Bronchial epithelial cell (primary cell): Measurements from ENCODE around the gene TXNRD1. TPM values are rescaled to one million over a fixed set of nuclear protein-coding genes. Genes with fewer than 3 reads are reported as not detected.

Experiments used
- DNase-seq: peaks from one replicate; pipeline ENCODE4 v3.0.0-alpha.2; 2010; ENCODE audit warnings: low read depth
- FAIRE-seq: peaks from 2 replicates; lab custom pipeline; 2011; peaks lifted over from hg19 to GRCh38; lab: Jason Lieb, UNC
- H3K27me3 ChIP-seq: 2 replicates; pipeline ENCODE4 v1.5.1; 2011; ENCODE audit warnings: low read length; ENCODE audit not compliant: control insufficient read depth, insufficient read depth
- H3K36me3 ChIP-seq: 2 replicates; pipeline ENCODE4 v1.5.1; 2011; ENCODE audit warnings: low read length; ENCODE audit not compliant: control insufficient read depth, insufficient read depth
- H3K4me3 ChIP-seq: 2 replicates; pipeline ENCODE4 v1.5.1; 2011; ENCODE audit warnings: mild to moderate bottlenecking, low read depth, low read length, control low read depth
- total RNA-seq: library from RNA; depleted of rRNA; stranded (reverse); fragments of >200 nt; gene quantifications from 2 replicates; pipeline ENCODE4 v1.2.1, GENCODE V29; 2014
- TF ChIP-seq, protein P1 (sequence below): IDR thresholded peaks from 2 replicates; pipeline ENCODE4 v1.5.1; 2011; ENCODE audit warnings: mild to moderate bottlenecking, moderate library complexity, low read length, control low read depth, inconsistent platforms; ENCODE audit not compliant: insufficient read depth, severe bottlenecking

TXNRD1 gene
- total RNA-seq, 1 donor from 2014 or later: 88.2 TPM

DNA sequence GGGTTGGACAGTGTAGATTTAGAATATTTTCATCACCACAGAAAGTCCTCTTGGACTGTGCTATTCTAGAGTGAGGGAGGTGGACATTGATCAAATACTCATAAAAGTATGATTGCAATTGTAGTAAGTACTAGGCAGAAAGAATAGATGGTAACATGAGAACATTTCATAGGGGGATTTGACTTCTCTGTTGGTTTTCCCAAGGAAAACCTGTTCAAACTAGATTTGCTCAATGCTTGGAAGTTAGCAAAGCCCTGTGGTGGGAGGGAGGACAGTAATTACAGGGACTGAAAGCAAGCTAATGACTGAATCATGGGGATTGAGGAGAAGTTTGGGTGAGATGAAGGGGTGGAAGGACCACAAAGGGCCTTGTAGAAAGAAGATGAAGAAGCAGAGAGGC is 63.6 kb downstream of the TXNRD1 start:
- no peaks in the 10 kb centered on the region for H3K27me3 ChIP-seq
- TF ChIP-seq, protein P1, sequence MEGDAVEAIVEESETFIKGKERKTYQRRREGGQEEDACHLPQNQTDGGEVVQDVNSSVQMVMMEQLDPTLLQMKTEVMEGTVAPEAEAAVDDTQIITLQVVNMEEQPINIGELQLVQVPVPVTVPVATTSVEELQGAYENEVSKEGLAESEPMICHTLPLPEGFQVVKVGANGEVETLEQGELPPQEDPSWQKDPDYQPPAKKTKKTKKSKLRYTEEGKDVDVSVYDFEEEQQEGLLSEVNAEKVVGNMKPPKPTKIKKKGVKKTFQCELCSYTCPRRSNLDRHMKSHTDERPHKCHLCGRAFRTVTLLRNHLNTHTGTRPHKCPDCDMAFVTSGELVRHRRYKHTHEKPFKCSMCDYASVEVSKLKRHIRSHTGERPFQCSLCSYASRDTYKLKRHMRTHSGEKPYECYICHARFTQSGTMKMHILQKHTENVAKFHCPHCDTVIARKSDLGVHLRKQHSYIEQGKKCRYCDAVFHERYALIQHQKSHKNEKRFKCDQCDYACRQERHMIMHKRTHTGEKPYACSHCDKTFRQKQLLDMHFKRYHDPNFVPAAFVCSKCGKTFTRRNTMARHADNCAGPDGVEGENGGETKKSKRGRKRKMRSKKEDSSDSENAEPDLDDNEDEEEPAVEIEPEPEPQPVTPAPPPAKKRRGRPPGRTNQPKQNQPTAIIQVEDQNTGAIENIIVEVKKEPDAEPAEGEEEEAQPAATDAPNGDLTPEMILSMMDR: no peak
- no peak overlapping the region for H3K4me3 ChIP-seq
- H3K36me3 ChIP-seq: no peaks in the 10 kb centered on the region
- FAIRE-seq (no peak), DNase-seq (no peak)

DNA sequence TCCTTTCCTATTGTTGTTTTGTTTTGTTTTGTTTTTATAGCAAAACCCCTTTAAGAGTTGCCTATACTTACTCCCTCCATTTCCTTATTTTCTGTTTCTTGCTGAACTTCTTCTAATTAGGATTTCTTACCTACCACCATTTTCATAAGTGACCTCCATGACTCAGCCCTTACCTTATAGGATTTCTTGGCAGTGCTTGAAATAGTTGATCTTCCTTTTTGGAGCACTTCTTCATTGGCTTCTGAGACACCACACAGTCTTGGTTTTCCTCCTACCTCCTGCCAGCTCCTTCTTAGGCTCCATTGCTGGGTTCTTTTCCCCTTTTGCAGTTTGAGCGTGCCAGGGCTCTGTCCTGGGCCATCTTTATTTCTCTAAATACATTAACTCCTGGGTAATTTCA is 64.5 kb downstream of the TXNRD1 start:
- no peak overlapping the region for H3K4me3 ChIP-seq
- TF ChIP-seq, protein P1: no peak
- DNase-seq (peak; percentile 59), FAIRE-seq (no peak)
- no peaks in the 10 kb centered on the region for H3K36me3 ChIP-seq
- no peaks in the 10 kb centered on the region for H3K27me3 ChIP-seq

DNA sequence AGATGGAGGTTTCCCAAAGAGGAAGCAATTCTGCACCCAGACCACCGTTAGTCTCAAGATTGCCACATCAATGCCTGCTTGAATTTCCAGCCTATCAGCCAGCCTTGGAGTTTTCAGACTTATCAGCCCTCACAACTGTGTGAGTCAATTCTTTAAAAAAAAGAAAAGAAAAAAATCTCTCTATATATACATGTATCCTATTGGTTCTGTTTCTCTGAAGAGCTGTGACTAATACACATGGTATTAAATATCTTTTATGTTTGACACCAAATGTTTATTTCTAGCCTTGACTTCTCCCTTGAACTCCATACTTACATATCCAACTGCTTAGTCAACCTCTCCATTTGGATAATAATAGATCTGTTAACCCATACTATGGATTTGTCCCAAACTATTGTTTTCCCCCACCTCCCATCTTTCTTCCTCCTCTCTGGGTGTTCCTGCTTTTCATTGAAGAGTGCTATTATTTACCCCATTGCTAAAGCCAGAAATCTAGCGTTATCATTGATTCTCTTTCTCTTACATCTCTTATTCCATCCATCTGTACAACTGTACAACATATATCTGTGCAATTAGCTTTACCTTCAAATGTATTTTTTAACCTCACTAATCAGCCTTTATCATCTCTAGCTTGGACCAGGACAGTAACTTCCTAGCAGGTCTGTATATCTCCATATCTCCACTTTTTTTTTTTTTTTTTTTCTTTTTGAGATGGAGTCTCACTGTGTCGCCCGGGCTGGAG is 65.3 kb downstream of the TXNRD1 start:
- DNase-seq (peak; percentile 98), FAIRE-seq (no peak)
- no peaks in the 10 kb centered on the region for H3K36me3 ChIP-seq
- TF ChIP-seq, protein P1: no peak
- H3K4me3 ChIP-seq: no peak overlapping the region
- no peaks in the 10 kb centered on the region for H3K27me3 ChIP-seq

DNA sequence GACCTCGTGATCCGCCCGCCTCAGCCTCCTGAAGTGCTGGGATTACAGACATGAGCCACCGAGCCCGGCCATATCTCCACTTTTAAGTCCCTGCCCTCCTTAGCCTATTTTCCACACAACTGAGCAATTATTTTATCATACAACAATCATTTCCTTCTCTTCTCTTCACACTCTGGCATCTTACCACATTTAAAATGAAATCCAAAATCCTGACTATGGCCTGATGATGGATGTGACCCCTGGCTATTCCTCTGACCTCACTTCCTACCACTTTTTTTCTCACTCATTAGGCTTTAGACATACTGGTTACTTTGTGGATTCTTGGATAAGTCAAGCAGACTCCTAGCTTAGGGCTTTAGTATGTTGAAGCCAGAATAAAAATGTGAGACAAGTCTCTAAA is 66.1 kb downstream of the TXNRD1 start:
- no peak for DNase-seq
- no peaks in the 10 kb centered on the region for H3K36me3 ChIP-seq
- H3K27me3 ChIP-seq: no peaks in the 10 kb centered on the region
- no peak overlapping the region for H3K4me3 ChIP-seq
- TF ChIP-seq, protein P1: no peak
- no peak for FAIRE-seq

DNA sequence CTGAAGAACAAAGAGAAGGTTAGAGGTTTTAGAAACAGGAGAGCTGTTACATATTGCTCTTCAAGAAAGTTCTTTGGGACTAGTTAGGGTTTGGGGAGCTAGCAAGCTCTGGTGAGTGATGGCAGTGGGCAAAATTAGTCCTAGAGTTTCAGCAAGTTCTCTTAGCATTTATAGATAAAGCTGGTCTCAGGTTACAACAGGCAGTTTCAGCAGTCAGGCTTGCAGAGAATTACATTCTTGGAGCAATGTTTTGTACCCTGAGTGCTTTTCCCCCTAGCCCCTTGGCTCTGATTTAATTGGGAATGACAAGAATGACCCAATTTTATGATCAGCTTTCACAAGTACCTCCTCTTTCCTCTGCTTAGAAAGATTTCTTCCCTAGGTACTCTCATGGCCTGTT is 66.5 kb downstream of the TXNRD1 start:
- no peaks in the 10 kb centered on the region for H3K27me3 ChIP-seq
- FAIRE-seq (no peak), DNase-seq (no peak)
- TF ChIP-seq, protein P1: no peak
- no peak overlapping the region for H3K4me3 ChIP-seq
- H3K36me3 ChIP-seq: no peaks in the 10 kb centered on the region
